HepG2 (cell line): ENCODE measurements around the gene CASZ1.

Source experiments
- BATF2 ChIP-seq: sonication (generic); formaldehyde crosslinking; IDR thresholded peaks from 2 replicates; pipeline ENCODE4 v1.8.0; 2022; ENCODE audit warnings: mild to moderate bottlenecking, missing genetic modification reagents, moderate library complexity
- CTCF ChIP-seq: sonication (generic); formaldehyde crosslinking; IDR thresholded peaks from 2 replicates; pipeline ENCODE4 v1.5.0; 2020; ENCODE audit warnings: mild to moderate bottlenecking, missing genetic modification reagents, moderate library complexity
- DRAP1 ChIP-seq: IDR thresholded peaks from 2 replicates; pipeline ENCODE4 v1.6.1; 2016; ENCODE audit warnings: missing genetic modification reagents, missing compliant biosample characterization
- ESRRA ChIP-seq: sonication (generic); formaldehyde crosslinking; IDR thresholded peaks from 2 replicates; pipeline ENCODE4 v1.5.1; 2020; ENCODE audit warnings: mild to moderate bottlenecking, low read depth, missing genetic modification reagents
- FOXM1 ChIP-seq: sonication (generic); formaldehyde crosslinking; IDR thresholded peaks from 2 replicates; pipeline ENCODE4 v1.5.0; 2020; ENCODE audit warnings: missing genetic modification reagents
- GABPA ChIP-seq, 2 experiments: IDR thresholded peaks; 2 replicates each; pipeline ENCODE4 v1.6.1; 2011 to 2016; ENCODE audit warnings: low read depth in 2 of 2, low read length in 1 of 2, missing biosample characterization in 1 of 2, missing genetic modification characterization in 1 of 2
- MLXIP ChIP-seq: sonication (generic); formaldehyde crosslinking; IDR thresholded peaks from 2 replicates; pipeline ENCODE4 v1.9.0; 2021; ENCODE audit warnings: missing genetic modification reagents, borderline replicate concordance
- NFE2 ChIP-seq: sonication (generic); formaldehyde crosslinking; IDR thresholded peaks from 2 replicates; pipeline ENCODE4 v1.4.0; 2020; ENCODE audit warnings: missing genetic modification reagents
- RELA ChIP-seq: sonication (generic); formaldehyde crosslinking; IDR thresholded peaks from 2 replicates; pipeline ENCODE4 v1.4.0; 2020; ENCODE audit warnings: missing genetic modification reagents
- ZNF350 ChIP-seq: sonication (generic); formaldehyde crosslinking; IDR thresholded peaks from 2 replicates; pipeline ENCODE4 v1.4.0; 2020; ENCODE audit warnings: mild to moderate bottlenecking, low read depth, missing genetic modification reagents, borderline replicate concordance
- ZNF740 ChIP-seq: sonication (generic); formaldehyde crosslinking; IDR thresholded peaks from 2 replicates; pipeline ENCODE4 v1.4.0; 2020; ENCODE audit warnings: missing genetic modification reagents

GRCh38 chr1:10647414-10648170, 148.9 kb downstream of the CASZ1 start:
- TF ChIP-seq CTCF (CRISPR knock-in tag) (no peak), DRAP1 (CRISPR knock-in tag) (no peak), GABPA (IDR thresholded peaks at IDR 0.05; ENCODE audit: low read depth, low read length) (no peak), GABPA (CRISPR knock-in tag; IDR thresholded peaks at IDR 0.05; ENCODE audit: low read depth) (no peak), ZNF350 (CRISPR knock-in tag) (no peak), MLXIP (CRISPR knock-in tag) (no peak), RELA (CRISPR knock-in tag) (no peak), NFE2 (CRISPR knock-in tag) (no peak), ESRRA (CRISPR knock-in tag) (no peak), ZNF740 (no peak), FOXM1 (no peak), BATF2 (CRISPR knock-in tag) (no peak)
